Body of pancreas (tissue), 4 donors: ENCODE data around the gene NEDD9.

Experiments
- POLR2A ChIP-seq, 3 donors: fragments of 450-650 bp; IDR thresholded peaks; one replicate each; pipeline ENCODE4 v1.6.1; 2016; ENCODE audit warnings: antibody characterized with exemption in 3 of 3, mild to moderate bottlenecking in 2 of 3
- TF ChIP-seq, protein P1 (sequence below), 7 experiments: fragments of 450-650 bp in 4 of 7; fragments of 200-600 bp in 3 of 7; sonication (generic) in 3 of 7; IDR thresholded peaks; one replicate each; pipeline ENCODE4 v1.5.1; 2016 to 2019; ENCODE audit warnings: antibody characterized with exemption in 7 of 7

- TF ChIP-seq, protein P1, sequence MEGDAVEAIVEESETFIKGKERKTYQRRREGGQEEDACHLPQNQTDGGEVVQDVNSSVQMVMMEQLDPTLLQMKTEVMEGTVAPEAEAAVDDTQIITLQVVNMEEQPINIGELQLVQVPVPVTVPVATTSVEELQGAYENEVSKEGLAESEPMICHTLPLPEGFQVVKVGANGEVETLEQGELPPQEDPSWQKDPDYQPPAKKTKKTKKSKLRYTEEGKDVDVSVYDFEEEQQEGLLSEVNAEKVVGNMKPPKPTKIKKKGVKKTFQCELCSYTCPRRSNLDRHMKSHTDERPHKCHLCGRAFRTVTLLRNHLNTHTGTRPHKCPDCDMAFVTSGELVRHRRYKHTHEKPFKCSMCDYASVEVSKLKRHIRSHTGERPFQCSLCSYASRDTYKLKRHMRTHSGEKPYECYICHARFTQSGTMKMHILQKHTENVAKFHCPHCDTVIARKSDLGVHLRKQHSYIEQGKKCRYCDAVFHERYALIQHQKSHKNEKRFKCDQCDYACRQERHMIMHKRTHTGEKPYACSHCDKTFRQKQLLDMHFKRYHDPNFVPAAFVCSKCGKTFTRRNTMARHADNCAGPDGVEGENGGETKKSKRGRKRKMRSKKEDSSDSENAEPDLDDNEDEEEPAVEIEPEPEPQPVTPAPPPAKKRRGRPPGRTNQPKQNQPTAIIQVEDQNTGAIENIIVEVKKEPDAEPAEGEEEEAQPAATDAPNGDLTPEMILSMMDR (IDR thresholded peaks at IDR 0.05) = no peak
- no peak for TF ChIP-seq POLR2A (IDR thresholded peaks at IDR 0.05)
These were observed 41.7 kb downstream of the NEDD9 start for GRCh38 chr6:11190625-11191245.
